Sigmoid colon (tissue), 4 donors: ENCODE data around the gene EPHB4.
"Not testable (repeated sequence)": the region's sequence is repeated elsewhere in the genome, so short reads cannot be mapped to it uniquely, and the experiment has no call there.

Experiments used
- EP300 ChIP-seq, 4 donors: sonication (generic); formaldehyde crosslinking; IDR thresholded peaks; one replicate each; pipeline ENCODE4 v1.6.1; 2017; ENCODE audit warnings: antibody characterized with exemption in 4 of 4
- POLR2A ChIP-seq, 2 donors: fragments of 450-650 bp; IDR thresholded peaks; one replicate each; pipeline ENCODE4 v1.6.1; 2016; ENCODE audit warnings: antibody characterized with exemption in 2 of 2, mild to moderate bottlenecking in 2 of 2, moderate library complexity in 2 of 2
- TF ChIP-seq, protein P1 (sequence below), 4 experiments: fragments of 450-650 bp in 3 of 4; fragments of 200-600 bp in 1 of 4; IDR thresholded peaks; one replicate each; pipeline ENCODE4 v1.5.1; 2016 to 2019; ENCODE audit warnings: antibody characterized with exemption in 4 of 4, mild to moderate bottlenecking in 3 of 4, moderate library complexity in 2 of 4

DNA sequence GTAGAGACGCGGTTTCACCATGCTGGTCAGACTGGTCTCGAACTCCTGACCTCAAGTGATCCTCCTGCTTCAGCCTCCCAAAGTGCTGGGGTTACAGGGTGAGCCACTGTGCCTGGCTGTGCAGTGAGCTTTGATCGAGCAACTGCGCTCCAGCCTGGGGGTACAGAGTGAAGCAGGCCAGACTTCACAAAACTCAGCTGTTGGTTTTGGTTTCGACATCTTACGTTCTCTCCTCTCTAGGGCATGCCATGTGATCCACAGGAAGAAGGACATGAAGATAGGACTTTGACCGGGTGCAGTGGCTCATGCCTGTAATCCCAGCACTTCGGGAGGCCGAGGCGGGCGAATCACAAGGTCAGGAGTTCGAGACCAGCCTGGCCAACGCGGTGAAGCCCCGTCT lies 10.8 kb downstream of the EPHB4 start:
- TF ChIP-seq, protein P1, sequence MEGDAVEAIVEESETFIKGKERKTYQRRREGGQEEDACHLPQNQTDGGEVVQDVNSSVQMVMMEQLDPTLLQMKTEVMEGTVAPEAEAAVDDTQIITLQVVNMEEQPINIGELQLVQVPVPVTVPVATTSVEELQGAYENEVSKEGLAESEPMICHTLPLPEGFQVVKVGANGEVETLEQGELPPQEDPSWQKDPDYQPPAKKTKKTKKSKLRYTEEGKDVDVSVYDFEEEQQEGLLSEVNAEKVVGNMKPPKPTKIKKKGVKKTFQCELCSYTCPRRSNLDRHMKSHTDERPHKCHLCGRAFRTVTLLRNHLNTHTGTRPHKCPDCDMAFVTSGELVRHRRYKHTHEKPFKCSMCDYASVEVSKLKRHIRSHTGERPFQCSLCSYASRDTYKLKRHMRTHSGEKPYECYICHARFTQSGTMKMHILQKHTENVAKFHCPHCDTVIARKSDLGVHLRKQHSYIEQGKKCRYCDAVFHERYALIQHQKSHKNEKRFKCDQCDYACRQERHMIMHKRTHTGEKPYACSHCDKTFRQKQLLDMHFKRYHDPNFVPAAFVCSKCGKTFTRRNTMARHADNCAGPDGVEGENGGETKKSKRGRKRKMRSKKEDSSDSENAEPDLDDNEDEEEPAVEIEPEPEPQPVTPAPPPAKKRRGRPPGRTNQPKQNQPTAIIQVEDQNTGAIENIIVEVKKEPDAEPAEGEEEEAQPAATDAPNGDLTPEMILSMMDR (IDR thresholded peaks at IDR 0.05), result not testable (repeated sequence)
- not testable (repeated sequence) for TF ChIP-seq EP300, POLR2A (IDR thresholded peaks at IDR 0.05)
